CD8-positive, alpha-beta memory T cell (primary cell): Measurements from ENCODE around the gene ZDHHC11B. TPM values are rescaled to one million over a fixed set of nuclear protein-coding genes. Genes with fewer than 3 reads are reported as not detected.
"Not testable (repeated sequence)": the region's sequence is repeated elsewhere in the genome, so short reads cannot be mapped to it uniquely, and the experiment has no call there.

ENCODE experiments used
- CTCF ChIA-PET: fragments of 350-600 bp; sonication (Branson Sonifier 250); formaldehyde crosslinking; loops from one replicate; lab custom pipeline; 2021; ENCODE audit warnings: antibody characterized with exemption; lab: Charles Lee
- POLR2A ChIA-PET: fragments of 350-600 bp; sonication (Branson Sonifier 250); formaldehyde crosslinking; loops from one replicate; lab custom pipeline; 2021; ENCODE audit warnings: antibody characterized with exemption; lab: Charles Lee
- DNase-seq, 5 donors: peaks; one replicate each; pipeline versions ENCODE4 v3.0.0 to v3.0.0-alpha.2; 2020 to 2022; ENCODE audit warnings: mixed read lengths in 1 of 5
- H3K27ac ChIP-seq: one replicate; pipeline ENCODE4 v1.7.0; 2013; ENCODE audit warnings: low read depth, mild to moderate bottlenecking, low read length, moderate library complexity
- H3K27me3 ChIP-seq: 2 replicates; pipeline ENCODE4 v1.7.0; 2013; ENCODE audit warnings: low read length, mild to moderate bottlenecking; ENCODE audit not compliant: insufficient read depth, poor library complexity, severe bottlenecking
- H3K36me3 ChIP-seq: 2 replicates; pipeline ENCODE4 v1.7.0; 2013; ENCODE audit warnings: mild to moderate bottlenecking, low read length, moderate library complexity; ENCODE audit not compliant: insufficient read depth
- H3K4me1 ChIP-seq: 2 replicates; pipeline ENCODE4 v1.7.0; 2013; ENCODE audit warnings: mild to moderate bottlenecking, low read length, moderate library complexity; ENCODE audit not compliant: insufficient read depth
- H3K4me3 ChIP-seq: 2 replicates; pipeline ENCODE4 v1.7.0; 2013; ENCODE audit warnings: mild to moderate bottlenecking, low read length
- H3K9me3 ChIP-seq: 2 replicates; pipeline ENCODE4 v1.7.0; 2013; ENCODE audit warnings: mild to moderate bottlenecking, low read length
- H3K27ac Mint-ChIP-seq, 8 donors: one replicate each; pipeline ENCODE4 v1.8.0; 2020 to 2021; ENCODE audit warnings: mixed read lengths in 8 of 8, mild to moderate bottlenecking in 6 of 8, inconsistent platforms in 3 of 8, moderate library complexity in 3 of 8
- H3K27me3 Mint-ChIP-seq, 2 donors: one replicate each; pipeline ENCODE4 v1.8.0; 2020 to 2021; ENCODE audit warnings: mixed read lengths in 2 of 2, mild to moderate bottlenecking in 1 of 2, moderate library complexity in 1 of 2
- H3K36me3 Mint-ChIP-seq, 3 donors: one replicate each; pipeline ENCODE4 v1.8.0; 2020 to 2021; ENCODE audit warnings: mixed read lengths in 3 of 3, inconsistent platforms in 1 of 3, mild to moderate bottlenecking in 1 of 3
- H3K4me1 Mint-ChIP-seq, 3 donors: one replicate each; pipeline ENCODE4 v1.8.0; 2020 to 2021; ENCODE audit warnings: mixed read lengths in 3 of 3, inconsistent platforms in 1 of 3, mild to moderate bottlenecking in 1 of 3
- H3K4me3 Mint-ChIP-seq, 7 donors: one replicate each; pipeline ENCODE4 v1.8.0; 2020 to 2021; ENCODE audit warnings: mixed read lengths in 7 of 7, mild to moderate bottlenecking in 6 of 7, moderate library complexity in 4 of 7, inconsistent platforms in 2 of 7
- H3K9me3 Mint-ChIP-seq, 5 donors: one replicate each; pipeline ENCODE4 v1.8.0; 2020 to 2022; ENCODE audit warnings: mixed read lengths in 5 of 5, mild to moderate bottlenecking in 3 of 5, moderate library complexity in 2 of 5, inconsistent platforms in 1 of 5
- polyA plus RNA-seq: library from polyadenylated mRNA; unstranded; fragments of 300-500 nt; fragmentation: Illumina TruSeq; gene quantifications from one replicate; pipeline ENCODE4 v1.2.3, GENCODE V29; 2021
- total RNA-seq, 2 experiments: library from RNA; stranded (reverse); gene quantifications; one replicate each; pipeline ENCODE4 v1.2.3, GENCODE V29; 2021

The ZDHHC11B gene
- total and polyA plus RNA-seq, 3 experiments from 2014 or later: 0.40 to 0.55 TPM; not detected in 1

DNA sequence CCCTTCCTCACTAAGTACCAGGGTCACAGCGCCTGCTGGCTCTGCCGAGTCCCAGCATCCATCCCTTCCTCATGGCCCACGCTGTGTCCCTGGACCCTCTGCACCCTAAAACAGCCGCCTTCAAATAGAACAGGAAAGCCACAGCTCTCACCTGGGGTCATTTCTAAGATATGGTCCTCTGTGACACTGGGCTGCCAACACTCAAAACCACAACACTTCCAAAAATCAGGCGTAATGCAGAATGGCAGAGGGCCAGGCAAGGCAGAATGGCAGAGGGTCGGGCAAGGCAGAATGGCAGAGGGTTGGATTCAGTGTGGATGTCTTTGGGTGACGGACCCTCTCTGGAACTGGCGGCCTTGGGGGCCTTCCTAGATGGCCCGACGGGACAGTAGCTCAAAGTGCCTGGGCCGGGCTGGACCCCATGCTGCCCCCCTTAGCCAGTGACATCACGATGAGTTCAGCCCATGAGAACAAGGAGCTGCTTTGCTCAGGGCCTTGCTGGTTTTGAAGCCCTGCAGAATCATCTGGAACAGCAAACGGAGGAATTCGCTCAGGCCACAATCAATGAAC is 35.3 kb downstream of the ZDHHC11B start:
- Histone ChIP-seq H3K4me3 (no peak overlapping the region), H3K27ac (no peak overlapping the region), H3K9me3 (no peaks in the 10 kb centered on the region), H3K4me1 (no peaks in the 10 kb centered on the region), H3K36me3 (no peaks in the 10 kb centered on the region), H3K27me3 (no peaks in the 10 kb centered on the region)
- no peak overlapping the region for H3K27ac Mint-ChIP-seq
- H3K9me3 Mint-ChIP-seq: no peaks in the 10 kb centered on the region
- CTCF ChIA-PET: no interaction called here
- no peaks in the 10 kb centered on the region for H3K36me3 Mint-ChIP-seq
- no peak overlapping the region for H3K4me3 Mint-ChIP-seq
- H3K27me3 Mint-ChIP-seq: no peaks in the 10 kb centered on the region
- POLR2A ChIA-PET: no interaction called here
- DNase-seq: no peak
- H3K4me1 Mint-ChIP-seq: peaks cover 0 to 2% (median 2%) of the 10 kb centered on the region in 3 donors

DNA sequence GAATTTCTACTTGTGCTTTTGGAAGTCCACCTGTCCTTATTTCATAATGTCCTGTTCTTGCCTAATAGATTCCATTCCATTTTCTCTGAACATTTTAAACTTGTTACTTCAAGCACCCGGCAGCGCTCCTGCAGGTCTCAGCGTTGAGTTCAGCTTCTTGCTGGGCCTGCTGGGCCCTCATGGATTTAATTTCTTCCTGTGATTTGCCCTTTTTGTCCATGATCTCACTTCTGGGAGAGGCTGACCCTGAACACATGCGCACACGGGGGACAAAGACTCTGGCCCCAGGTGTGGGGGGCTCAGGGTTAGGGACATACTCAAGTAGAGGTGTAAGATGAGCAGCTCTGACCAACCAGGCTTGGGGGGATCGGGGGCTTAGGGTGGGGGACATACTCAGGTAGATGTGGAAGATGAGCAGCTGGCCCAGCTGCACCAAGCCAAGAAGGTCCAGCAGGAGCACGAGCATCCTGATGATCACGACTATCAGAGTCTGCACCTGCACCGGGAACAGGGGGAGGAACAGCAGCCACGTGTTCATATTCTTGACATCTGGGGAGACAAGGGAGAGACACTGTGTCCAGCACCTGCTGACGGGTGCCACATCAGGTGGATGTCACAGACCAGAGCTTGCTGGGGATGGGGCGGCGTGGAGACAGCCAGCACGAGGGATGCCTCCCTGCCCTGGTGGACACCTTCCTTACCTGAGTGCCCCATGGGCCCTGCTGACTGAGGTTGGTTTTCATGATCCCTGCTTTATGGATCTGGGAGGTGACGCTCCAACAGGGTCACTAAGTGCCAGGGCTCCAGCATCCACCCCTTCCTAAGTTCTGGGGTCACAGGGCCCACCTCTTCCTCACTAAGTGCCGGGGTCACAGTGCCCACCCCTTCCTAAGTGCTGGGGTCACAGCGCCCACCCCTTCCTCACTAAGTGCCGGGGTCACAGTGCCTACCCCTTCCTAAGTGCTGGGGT is 36.2 kb downstream of the ZDHHC11B start:
- H3K27me3 ChIP-seq, CTCF ChIA-PET: not testable (repeated sequence)

DNA sequence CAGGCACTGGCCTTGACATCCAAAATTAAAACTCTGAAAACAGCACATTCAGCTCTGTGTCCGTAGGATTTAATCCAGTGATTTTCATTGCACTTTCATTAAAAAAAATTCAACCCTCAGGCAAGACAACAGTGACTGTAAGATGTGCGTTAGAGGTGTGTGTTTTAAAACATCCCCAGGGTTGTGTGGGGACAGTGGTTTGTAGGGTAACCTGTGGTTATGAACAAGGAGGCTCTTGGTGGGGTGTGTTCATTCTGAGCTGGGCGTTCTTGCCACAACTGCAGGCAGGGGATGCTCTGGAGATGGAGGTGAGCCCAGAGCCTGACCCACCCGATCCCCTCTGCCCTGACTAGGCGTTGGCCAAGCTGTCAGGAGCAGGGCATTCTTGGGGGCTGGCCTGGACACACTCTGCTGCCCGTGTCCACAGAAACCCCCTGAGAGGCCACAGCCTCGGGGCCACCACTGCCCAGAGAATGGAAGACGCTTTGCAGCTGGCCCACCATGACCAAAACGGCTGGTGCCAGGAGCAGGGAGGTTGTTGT is 37.2 kb downstream of the ZDHHC11B start:
- H3K4me3 ChIP-seq, H3K36me3 Mint-ChIP-seq, H3K27me3 ChIP-seq, H3K36me3 ChIP-seq, H3K4me3 Mint-ChIP-seq, H3K9me3 ChIP-seq, H3K4me1 Mint-ChIP-seq, DNase-seq, H3K27ac ChIP-seq, POLR2A ChIA-PET, H3K4me1 ChIP-seq, H3K9me3 Mint-ChIP-seq, CTCF ChIA-PET, H3K27me3 Mint-ChIP-seq: not testable (repeated sequence)
- H3K27ac Mint-ChIP-seq: peak overlapping the region in 1 of 8 donors; percentile 47

More for the DNA sequence above, 36.2 kb downstream of the ZDHHC11B start:
- H3K36me3 Mint-ChIP-seq, H3K4me1 ChIP-seq, H3K27me3 Mint-ChIP-seq, H3K36me3 ChIP-seq, DNase-seq, H3K4me3 ChIP-seq, H3K9me3 ChIP-seq, H3K4me1 Mint-ChIP-seq, H3K9me3 Mint-ChIP-seq, H3K27ac ChIP-seq, POLR2A ChIA-PET, H3K4me3 Mint-ChIP-seq: not testable (repeated sequence)
- H3K27ac Mint-ChIP-seq: peak overlapping the region in 1 of 8 donors; percentile 32

DNA sequence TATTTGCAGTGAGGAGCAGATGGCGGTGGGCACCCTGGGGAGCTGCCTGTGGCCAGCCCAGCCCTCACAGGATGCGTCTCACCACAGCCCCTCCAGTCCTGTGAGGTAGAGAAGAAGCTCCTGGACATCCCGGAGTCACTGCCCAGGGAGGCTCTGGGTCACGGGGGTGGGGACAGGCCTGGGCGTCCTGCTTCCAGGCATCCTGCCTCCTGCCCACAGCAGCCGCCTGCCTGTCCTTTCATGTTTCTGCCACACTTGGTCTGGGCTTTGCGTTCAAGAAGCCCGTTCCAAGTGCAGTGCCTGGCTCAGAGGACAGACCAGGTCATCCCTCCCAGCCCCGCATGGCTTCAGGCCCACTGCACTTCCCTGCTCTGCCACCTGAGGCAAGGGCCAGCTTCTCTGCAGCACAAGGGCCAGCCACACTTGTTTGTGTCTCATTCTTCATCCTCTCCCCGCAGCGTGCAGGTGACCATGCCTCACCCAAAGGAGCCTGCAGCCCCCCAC is 38.2 kb downstream of the ZDHHC11B start:
- H3K4me1 Mint-ChIP-seq: peaks cover 2 to 4% (median 3%) of the 10 kb centered on the region in 3 donors
- no peaks in the 10 kb centered on the region for H3K36me3 ChIP-seq
- no peaks in the 10 kb centered on the region for H3K4me1 ChIP-seq
- no peak overlapping the region for H3K27ac Mint-ChIP-seq
- no peak overlapping the region for H3K27ac ChIP-seq
- no peak for DNase-seq
- CTCF ChIA-PET: no interaction called here
- H3K27me3 ChIP-seq: no peaks in the 10 kb centered on the region
- H3K36me3 Mint-ChIP-seq: no peaks in the 10 kb centered on the region
- POLR2A ChIA-PET: no interaction called here
- no peak overlapping the region for H3K4me3 Mint-ChIP-seq
- H3K27me3 Mint-ChIP-seq: no peaks in the 10 kb centered on the region
- H3K4me3 ChIP-seq: no peak overlapping the region
- H3K9me3 ChIP-seq: no peaks in the 10 kb centered on the region
- no peaks in the 10 kb centered on the region for H3K9me3 Mint-ChIP-seq

DNA sequence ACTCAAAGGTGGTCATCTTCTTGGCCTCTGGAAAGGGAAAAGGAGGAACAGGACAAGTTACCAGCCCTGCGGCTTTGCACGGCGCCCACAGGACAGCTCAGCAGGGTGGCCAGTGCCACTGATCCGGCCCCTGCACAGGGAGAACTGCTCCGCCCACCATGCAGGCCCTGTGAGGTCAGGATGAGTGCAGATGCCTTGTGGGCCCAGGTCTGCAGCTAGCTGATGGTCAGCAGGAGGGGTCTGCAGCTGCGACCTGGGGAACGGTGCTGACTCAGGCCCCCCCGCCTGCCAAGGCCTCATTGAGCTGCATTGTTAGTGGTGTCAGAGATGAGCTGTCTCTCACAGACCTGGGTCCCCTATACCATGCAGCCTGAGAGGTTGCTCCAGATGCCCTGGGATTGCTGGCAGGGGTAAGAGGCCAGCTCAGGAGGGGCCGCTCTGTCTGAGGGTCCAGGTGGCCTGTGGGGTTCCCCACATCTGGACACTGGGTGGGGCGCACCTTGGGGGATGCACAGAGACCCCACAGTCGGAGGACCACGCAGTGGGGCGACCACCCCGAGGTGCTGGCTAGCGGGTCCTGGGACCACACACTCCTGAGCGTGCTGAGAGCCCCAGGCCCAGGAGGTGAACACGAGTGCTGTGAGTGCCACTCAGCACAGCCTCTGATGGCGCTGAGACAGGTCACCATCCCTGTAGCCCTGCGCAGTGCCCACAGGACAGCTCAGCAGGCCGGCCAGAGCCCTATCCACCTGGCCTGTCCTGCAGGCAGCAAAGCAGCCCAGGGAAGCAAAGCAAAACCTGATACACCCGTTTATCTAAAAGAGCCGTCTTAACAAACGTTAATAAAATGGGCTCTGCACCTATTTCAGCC is 39.0 kb downstream of the ZDHHC11B start:
- H3K27ac ChIP-seq, H3K27me3 Mint-ChIP-seq, H3K4me1 Mint-ChIP-seq, H3K27me3 ChIP-seq, H3K36me3 Mint-ChIP-seq, DNase-seq, H3K4me3 Mint-ChIP-seq, H3K4me1 ChIP-seq, H3K4me3 ChIP-seq, POLR2A ChIA-PET, H3K9me3 Mint-ChIP-seq, CTCF ChIA-PET, H3K9me3 ChIP-seq, H3K27ac Mint-ChIP-seq, H3K36me3 ChIP-seq: not testable (repeated sequence)

DNA sequence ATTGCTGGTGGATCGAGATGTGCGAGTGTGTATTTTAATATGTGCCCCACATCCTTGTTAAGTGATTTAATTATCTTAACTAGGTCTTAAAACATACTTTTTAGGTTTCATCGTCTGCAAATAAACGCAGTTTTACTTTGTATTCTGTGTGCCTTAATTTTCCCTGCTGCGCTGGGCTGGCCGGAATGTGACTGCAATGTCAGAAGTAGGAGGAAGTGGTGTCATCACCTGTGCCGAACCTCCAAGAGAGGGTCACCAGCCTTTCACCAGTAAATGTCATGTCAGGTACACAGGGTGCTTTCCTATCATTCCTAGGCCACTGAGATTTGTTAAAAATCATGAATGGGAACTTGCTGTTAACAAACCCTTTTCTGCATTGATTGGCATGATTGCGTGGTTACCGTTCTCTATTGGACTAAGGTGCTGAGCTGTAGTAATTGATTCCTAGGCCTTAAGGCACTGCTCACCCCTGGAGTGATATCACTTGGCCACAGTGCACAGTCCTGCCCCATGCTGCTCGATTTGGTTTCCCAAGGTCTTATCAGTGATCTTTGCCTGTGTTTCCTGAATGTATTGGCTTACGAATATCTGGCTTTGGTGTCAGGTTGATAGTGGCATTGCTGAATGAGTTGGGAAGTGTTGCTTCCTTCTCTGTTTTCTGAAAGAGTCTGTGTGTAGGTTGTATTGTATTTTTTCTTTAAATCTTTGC is 40.7 kb downstream of the ZDHHC11B start:
- H3K9me3 ChIP-seq, H3K4me1 Mint-ChIP-seq, H3K9me3 Mint-ChIP-seq, H3K4me3 Mint-ChIP-seq, H3K27me3 ChIP-seq, H3K27ac ChIP-seq, CTCF ChIA-PET, H3K27me3 Mint-ChIP-seq, DNase-seq, H3K4me1 ChIP-seq, H3K27ac Mint-ChIP-seq, H3K36me3 Mint-ChIP-seq, POLR2A ChIA-PET, H3K36me3 ChIP-seq, H3K4me3 ChIP-seq: not testable (repeated sequence)

DNA sequence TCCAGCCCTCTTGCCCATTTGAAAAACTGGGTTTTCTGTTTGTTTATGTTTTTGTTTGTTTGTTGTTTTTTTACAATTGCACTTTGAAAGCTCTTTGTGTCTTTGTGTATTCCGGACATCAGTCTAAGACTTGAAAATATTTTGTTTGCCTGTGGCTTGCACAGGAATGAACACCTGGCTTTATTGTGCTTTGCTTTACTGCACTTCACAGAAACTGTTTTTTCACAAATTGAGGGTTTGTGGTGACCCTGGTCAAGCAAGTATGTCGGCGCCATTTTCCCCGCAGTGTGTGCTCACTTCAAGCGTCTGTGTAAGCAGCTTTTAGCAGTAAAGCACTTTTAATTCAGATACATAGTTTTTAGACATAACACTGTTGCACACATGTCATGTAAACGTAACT is 42.3 kb downstream of the ZDHHC11B start:
- H3K36me3 Mint-ChIP-seq, H3K27ac Mint-ChIP-seq, H3K27me3 ChIP-seq, DNase-seq, H3K4me3 Mint-ChIP-seq, H3K36me3 ChIP-seq, H3K27ac ChIP-seq, H3K4me1 Mint-ChIP-seq, H3K9me3 ChIP-seq, H3K9me3 Mint-ChIP-seq, H3K4me1 ChIP-seq, H3K27me3 Mint-ChIP-seq, H3K4me3 ChIP-seq, POLR2A ChIA-PET, CTCF ChIA-PET: not testable (repeated sequence)
